ENCODE data around the gene OXSR1.
"Not testable (repeated sequence)": the region's sequence is repeated elsewhere in the genome, so short reads cannot be mapped to it uniquely, and the experiment has no call there.

Gene OXSR1

GRCh38 chr3:38128303-38128655 is 37.1 kb upstream of the OXSR1 start:
- no peak for DNase-seq

GRCh38 chr3:38129058-38129457 is 36.3 kb upstream of the OXSR1 start:
- DNase-seq = no peak

GRCh38 chr3:38130631-38131065 is 34.7 kb upstream of the OXSR1 start:
- no peak for DNase-seq

- DNase-seq = no peak
Observed at GRCh38 chr3:38131621-38132369, 33.5 kb upstream of the OXSR1 start.

GRCh38 chr3:38133209-38133556 is 32.2 kb upstream of the OXSR1 start:
- DNase-seq = no peak

- DNase-seq = no peak
Observed at GRCh38 chr3:38133557-38134405, 31.6 kb upstream of the OXSR1 start.

- not testable (repeated sequence) for DNase-seq
Observed at GRCh38 chr3:38134517-38135143, 30.7 kb upstream of the OXSR1 start.

- DNase-seq = not testable (repeated sequence)
Observed at GRCh38 chr3:38135621-38136277, 29.6 kb upstream of the OXSR1 start.

- DNase-seq = no peak
Observed at GRCh38 chr3:38136393-38136776, 29.0 kb upstream of the OXSR1 start.

GRCh38 chr3:38136777-38137614 is 28.3 kb upstream of the OXSR1 start, which contains the start of gene ACAA1:
Gene ACAA1, minus strand, starts transcription at chr3:38137127. Its CDS starts 92 bp downstream, at chr3:38137035.
- peak; percentile 96 for DNase-seq

GRCh38 chr3:38137615-38138348 is 27.6 kb upstream of the OXSR1 start:
- DNase-seq = no peak

GRCh38 chr3:38138349-38139190 is 26.8 kb upstream of the OXSR1 start, which contains the start of gene MYD88:
Gene MYD88, plus strand, starts transcription at chr3:38138661. Its CDS starts 40 bp downstream, at chr3:38138701.
- DNase-seq = peak; percentile 81

GRCh38 chr3:38139191-38139590 is 26.1 kb upstream of the OXSR1 start:
- DNase-seq = no peak

- no peak for DNase-seq
Observed at GRCh38 chr3:38139652-38140051, 25.7 kb upstream of the OXSR1 start.

- DNase-seq = no peak
Observed at GRCh38 chr3:38140326-38141172, 24.8 kb upstream of the OXSR1 start.

GRCh38 chr3:38141173-38141951 is 24.0 kb upstream of the OXSR1 start:
- DNase-seq = no peak

GRCh38 chr3:38141952-38142273 is 23.4 kb upstream of the OXSR1 start:
- DNase-seq = no peak

- DNase-seq = no peak
Observed at GRCh38 chr3:38142959-38143358, 22.4 kb upstream of the OXSR1 start.

- DNase-seq = no peak
Observed at GRCh38 chr3:38143511-38143910, 21.8 kb upstream of the OXSR1 start.

Measured in stimulated activated CD4-positive, alpha-beta T cell treated with anti-CD3 and anti-CD28 coated beads, Interleukin-12 subunit alpha, Interleukin-12 subunit beta, amount 100 ng/mL, for 4 hours (primary cell).